Chondrocyte (in vitro differentiated cells): ENCODE results near the gene DSG2. TPM values are rescaled to one million over a fixed set of nuclear protein-coding genes. Genes with fewer than 3 reads are reported as not detected.

Source experiments
- DNase-seq: peaks from one replicate; pipeline ENCODE4 v3.0.0; 2021; ENCODE audit warnings: mixed read lengths, low spot score
- H3K27ac Mint-ChIP-seq: one replicate; pipeline ENCODE4 v1.8.0; 2021; ENCODE audit warnings: mild to moderate bottlenecking, moderate library complexity, mixed read lengths; ENCODE audit not compliant: unreplicated experiment
- H3K27me3 Mint-ChIP-seq: 2 replicates; pipeline ENCODE4 v1.8.0; 2021; ENCODE audit warnings: low read depth, mixed read lengths
- H3K36me3 Mint-ChIP-seq: 2 replicates; pipeline ENCODE4 v1.8.0; 2021; ENCODE audit warnings: low read depth, mixed read lengths
- H3K4me1 Mint-ChIP-seq: 2 replicates; pipeline ENCODE4 v1.8.0; 2021; ENCODE audit warnings: low read depth, mild to moderate bottlenecking, mixed read lengths
- H3K4me3 Mint-ChIP-seq: one replicate; pipeline ENCODE4 v1.8.0; 2021; ENCODE audit warnings: mild to moderate bottlenecking, moderate library complexity, mixed read lengths; ENCODE audit not compliant: unreplicated experiment
- H3K9me3 Mint-ChIP-seq: 2 replicates; pipeline ENCODE4 v1.8.0; 2021; ENCODE audit warnings: low read depth, mixed read lengths
- total RNA-seq: library from RNA; stranded (reverse); gene quantifications from 3 replicates; pipeline ENCODE4 v1.2.1, GENCODE V29; 2021
- TF ChIP-seq, protein P1 (sequence below): fragments of 200-600 bp; sonication (generic); IDR thresholded peaks from 2 replicates; pipeline ENCODE4 v1.5.0; 2021; ENCODE audit warnings: antibody characterized with exemption, mild to moderate bottlenecking, moderate library complexity

Gene DSG2
- total RNA-seq, 1 donor from 2014 or later, result 45.0 TPM

DNA sequence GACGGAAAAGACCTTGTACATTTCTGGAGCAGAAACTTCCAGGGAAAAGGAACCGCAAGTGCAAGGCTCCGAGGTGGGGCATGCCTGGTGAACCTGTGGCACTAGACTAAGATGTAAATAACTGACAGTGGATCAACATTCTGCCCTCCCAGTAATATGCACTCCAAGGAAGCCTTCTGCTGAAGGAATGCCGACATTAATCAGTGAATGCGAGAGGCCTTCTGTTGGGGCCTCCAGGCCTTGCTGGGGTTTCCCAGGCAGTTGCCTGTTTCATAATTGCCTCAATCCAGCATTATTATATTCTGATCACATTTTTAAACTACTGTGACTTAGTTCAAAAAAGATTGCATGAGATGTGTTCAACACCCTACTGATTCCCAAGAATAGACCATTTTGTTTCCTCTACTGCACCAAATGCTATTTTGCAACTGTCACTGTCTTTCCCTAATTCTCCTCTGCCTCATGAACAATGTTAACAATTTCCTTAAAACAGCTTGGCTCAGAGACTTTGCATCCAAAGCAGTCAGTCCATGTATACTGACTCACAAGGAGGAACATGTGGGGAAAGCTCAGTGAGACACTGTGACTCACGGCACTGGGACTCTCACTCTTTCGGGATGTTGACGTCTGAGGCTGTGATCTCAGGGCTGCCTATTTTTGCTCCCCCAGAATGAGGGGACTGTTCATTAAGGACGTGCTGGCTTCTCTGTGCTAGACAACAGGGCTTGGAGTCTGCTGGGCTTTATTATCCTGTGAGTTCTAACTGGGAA, 10.5 kb upstream of the DSG2 start:
- Mint-ChIP-seq H3K36me3 (no peaks in the 10 kb centered on the region), H3K4me3 (no peak overlapping the region), H3K4me1 (peaks cover 21% of the 10 kb centered on the region), H3K27me3 (no peaks in the 10 kb centered on the region), H3K9me3 (peaks cover 4% of the 10 kb centered on the region), H3K27ac (peak overlapping the region; percentile 33)
- no peak for DNase-seq
- TF ChIP-seq, protein P1, sequence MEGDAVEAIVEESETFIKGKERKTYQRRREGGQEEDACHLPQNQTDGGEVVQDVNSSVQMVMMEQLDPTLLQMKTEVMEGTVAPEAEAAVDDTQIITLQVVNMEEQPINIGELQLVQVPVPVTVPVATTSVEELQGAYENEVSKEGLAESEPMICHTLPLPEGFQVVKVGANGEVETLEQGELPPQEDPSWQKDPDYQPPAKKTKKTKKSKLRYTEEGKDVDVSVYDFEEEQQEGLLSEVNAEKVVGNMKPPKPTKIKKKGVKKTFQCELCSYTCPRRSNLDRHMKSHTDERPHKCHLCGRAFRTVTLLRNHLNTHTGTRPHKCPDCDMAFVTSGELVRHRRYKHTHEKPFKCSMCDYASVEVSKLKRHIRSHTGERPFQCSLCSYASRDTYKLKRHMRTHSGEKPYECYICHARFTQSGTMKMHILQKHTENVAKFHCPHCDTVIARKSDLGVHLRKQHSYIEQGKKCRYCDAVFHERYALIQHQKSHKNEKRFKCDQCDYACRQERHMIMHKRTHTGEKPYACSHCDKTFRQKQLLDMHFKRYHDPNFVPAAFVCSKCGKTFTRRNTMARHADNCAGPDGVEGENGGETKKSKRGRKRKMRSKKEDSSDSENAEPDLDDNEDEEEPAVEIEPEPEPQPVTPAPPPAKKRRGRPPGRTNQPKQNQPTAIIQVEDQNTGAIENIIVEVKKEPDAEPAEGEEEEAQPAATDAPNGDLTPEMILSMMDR, result no peak

DNA sequence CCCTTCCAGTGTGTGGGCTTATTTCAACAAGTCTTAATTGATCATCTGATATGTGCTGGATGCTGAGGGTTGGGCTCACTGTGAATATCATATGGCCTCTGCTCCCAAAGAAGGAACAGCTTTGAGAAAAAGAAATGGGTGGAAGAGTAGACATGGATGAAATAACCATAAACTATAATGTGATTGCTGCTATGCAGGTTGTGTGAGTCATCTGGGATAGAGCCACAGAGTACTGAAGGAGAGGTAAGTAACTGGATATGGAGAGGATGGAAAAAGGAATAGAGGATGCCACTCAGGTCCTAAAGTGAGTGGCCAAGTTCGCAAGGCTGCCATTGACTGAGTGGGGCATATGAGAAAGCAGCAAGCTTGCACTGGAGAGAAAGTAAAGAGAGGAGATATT, 8.7 kb upstream of the DSG2 start:
- H3K27ac Mint-ChIP-seq, result no peak overlapping the region
- TF ChIP-seq, protein P1, result no peak
- DNase-seq, result no peak
- H3K36me3 Mint-ChIP-seq, result no peaks in the 10 kb centered on the region
- H3K27me3 Mint-ChIP-seq, result no peaks in the 10 kb centered on the region
- peaks cover 4% of the 10 kb centered on the region for H3K9me3 Mint-ChIP-seq
- peaks cover 21% of the 10 kb centered on the region for H3K4me1 Mint-ChIP-seq
- no peak overlapping the region for H3K4me3 Mint-ChIP-seq

DNA sequence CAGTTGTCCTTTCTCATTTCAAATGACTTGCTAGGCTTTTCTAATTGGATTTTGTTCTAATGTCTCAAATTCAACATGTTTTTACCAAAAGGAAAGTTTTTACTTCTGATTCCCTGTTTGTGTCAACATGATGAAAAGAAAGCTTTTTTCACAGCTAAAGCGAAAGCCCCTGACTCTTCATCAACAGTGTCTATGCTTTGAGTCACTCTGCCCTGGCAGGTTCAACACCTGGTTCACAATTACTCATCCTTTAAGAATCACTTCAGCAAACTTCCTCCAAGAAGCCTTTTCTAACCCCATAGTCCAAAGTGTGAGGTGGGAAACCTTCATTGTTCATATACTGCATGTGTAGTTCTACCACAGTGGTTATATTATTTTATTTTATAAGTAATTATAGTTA, 7.6 kb upstream of the DSG2 start:
- Mint-ChIP-seq H3K4me1 (peaks cover 21% of the 10 kb centered on the region), H3K4me3 (no peak overlapping the region), H3K36me3 (no peaks in the 10 kb centered on the region), H3K27ac (no peak overlapping the region), H3K27me3 (no peaks in the 10 kb centered on the region), H3K9me3 (peaks cover 4% of the 10 kb centered on the region)
- no peak for DNase-seq
- TF ChIP-seq, protein P1, result no peak

DNA sequence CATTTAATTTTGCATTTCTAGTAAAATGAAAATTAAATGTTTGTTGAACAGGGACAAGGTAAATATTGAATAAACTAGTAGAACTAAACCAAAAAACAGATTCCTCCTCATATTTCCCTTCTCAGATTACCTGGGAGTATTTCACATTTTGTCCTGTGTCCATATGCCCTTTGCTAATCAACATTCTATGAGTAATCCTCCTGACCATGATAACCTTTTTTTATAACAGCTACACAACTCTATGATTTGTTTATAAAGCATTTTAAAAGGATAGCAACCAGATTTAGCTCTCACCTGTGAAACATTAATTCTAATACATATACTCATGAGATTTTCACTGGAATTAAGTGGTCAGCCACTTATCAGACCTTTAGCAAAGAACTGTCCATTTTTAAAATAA, 7.1 kb upstream of the DSG2 start:
- no peak for DNase-seq
- no peaks in the 10 kb centered on the region for H3K27me3 Mint-ChIP-seq
- TF ChIP-seq, protein P1, result no peak
- no peak overlapping the region for H3K27ac Mint-ChIP-seq
- peaks cover 21% of the 10 kb centered on the region for H3K4me1 Mint-ChIP-seq
- no peaks in the 10 kb centered on the region for H3K36me3 Mint-ChIP-seq
- no peak overlapping the region for H3K4me3 Mint-ChIP-seq
- H3K9me3 Mint-ChIP-seq, result peaks cover 4% of the 10 kb centered on the region

DNA sequence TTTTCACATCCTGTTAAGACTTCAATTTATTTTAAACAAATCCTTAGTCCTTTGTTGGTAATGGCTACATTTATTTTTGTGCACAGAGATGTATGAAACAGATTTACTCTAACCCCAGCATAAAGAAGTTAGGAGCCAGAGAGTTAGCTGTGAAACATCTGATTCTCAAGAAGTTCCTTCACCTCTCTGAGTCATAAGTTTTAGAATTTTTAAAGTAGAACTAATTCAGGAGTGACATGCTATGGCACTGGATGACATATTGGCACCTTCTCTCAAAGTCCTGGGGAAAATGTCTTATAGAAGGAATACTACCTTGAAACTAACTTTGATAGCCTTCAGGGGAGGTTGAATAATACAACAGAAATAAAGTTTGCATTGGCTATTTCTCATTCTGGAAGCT, 6.4 kb upstream of the DSG2 start:
- Mint-ChIP-seq H3K4me1 (peaks cover 16% of the 10 kb centered on the region), H3K4me3 (no peak overlapping the region), H3K27me3 (no peaks in the 10 kb centered on the region), H3K9me3 (peaks cover 4% of the 10 kb centered on the region), H3K27ac (no peak overlapping the region), H3K36me3 (no peaks in the 10 kb centered on the region)
- no peak for DNase-seq
- TF ChIP-seq, protein P1, result no peak
